GM18858 (cell line): ENCODE results near the gene GABBR2.

Source experiments
- ATAC-seq: cut with Tn5 transposase; IDR thresholded peaks from one replicate; pipeline ENCODE4 v1.9.1; 2021; ENCODE audit not compliant: unreplicated experiment

The GABBR2 gene

GRCh38 chr9:98413084-98413483, 295.7 kb downstream of the GABBR2 start:
- ATAC-seq, result no peak

GRCh38 chr9:98412101-98412842, 296.5 kb downstream of the GABBR2 start:
- ATAC-seq, result no peak

GRCh38 chr9:98410185-98410697, 298.5 kb downstream of the GABBR2 start:
- ATAC-seq, result no peak

DNA sequence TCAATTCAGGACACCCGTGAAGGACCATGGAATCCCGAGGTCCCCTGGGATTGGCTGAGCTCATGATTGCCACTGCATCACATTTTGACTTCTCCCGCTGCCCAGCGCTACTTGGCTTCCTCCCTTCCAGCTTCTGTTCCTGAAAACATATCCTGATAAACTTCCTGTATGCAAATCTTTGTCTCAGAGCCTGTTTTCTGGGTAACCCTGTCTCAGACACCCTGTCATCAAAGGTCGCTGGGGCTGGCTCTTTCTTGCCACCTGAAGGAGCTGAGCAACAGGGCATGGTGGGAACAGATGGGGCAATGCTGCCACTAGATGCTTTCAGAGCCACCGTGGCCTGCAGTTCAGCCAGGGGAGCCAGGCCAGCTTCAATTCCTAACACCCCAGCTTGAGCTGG, 299.0 kb downstream of the GABBR2 start:
- no peak for ATAC-seq

GRCh38 chr9:98406469-98406868, 302.3 kb downstream of the GABBR2 start:
- no peak for ATAC-seq

DNA sequence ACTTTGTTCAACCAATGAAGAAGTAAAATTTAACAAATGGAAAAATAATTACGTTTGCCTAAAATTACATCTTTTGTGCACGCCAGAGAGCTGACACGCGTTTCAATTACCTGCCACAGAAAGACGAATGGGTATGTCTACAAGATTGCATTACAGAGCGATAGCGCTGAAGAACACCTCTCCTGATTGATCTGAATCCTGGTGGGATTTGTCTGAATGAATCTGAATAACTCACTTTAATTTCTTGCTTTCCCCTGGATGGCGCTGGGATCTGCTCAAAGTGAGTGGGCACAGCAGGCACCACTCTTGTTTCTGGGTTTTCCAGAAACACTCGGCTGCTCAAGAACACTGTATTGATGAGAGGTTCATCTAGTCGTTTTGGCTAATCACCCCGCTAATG, 304.5 kb downstream of the GABBR2 start:
- no peak for ATAC-seq

DNA sequence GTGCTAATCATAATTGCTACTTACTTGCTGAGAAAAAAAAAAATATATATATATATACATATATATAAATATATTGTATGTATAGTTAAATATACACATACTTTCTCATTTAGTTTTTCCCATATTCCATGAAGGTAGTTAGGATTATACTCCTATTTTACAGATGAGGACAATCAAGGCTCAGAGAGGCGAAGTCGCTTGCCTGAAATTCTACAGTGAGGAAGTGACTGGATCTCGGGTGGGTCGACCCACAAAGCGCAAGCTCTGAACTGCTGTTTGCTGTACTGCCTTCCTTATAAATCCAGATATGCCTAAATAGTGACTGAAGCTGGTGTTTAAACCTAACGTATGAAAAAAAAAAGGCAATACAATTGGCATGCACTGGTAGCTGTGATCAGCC, 305.0 kb downstream of the GABBR2 start:
- no peak for ATAC-seq

GRCh38 chr9:98402019-98402840, 306.5 kb downstream of the GABBR2 start:
- ATAC-seq, result no peak

DNA sequence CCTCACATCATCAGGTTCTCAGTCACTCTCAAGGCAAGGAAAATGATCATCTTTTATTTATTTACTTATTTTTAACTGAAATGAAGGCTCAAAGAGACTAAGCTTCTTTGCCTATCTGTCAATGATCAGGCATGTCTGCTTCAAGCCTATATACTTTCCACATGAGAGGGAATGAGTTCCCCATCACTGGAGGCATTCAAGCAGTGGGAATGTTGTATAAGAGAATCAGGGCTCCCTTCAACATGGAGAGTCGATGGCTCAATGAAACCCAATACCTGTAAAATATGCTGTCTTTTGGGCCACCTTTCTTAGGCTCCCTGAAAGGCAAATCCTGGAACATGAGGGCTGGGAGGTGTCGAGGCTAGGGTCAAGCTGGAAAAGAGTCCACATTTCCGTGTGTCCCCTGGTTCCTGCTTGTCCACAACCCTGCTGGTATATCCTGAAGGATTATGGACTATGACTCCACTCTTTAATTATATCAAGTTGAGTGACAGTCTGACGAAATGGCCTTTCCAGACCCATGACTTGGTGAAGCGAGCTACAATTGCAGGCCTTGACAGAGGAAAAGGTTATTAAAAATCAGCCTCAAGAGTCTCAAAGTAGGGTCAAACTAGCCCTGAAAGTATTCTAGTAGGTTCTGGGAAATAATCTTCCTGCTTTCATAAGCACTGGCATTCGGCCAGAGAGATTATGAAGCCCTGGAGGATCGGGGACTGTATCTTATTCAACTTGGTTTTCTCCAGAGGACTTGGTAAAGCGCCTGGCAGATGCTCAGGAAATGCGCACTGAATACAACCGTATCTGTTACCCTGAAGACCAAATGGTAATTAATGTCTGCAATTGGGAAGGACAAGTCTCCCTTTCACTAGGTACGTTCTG, 307.4 kb downstream of the GABBR2 start:
- no peak for ATAC-seq

DNA sequence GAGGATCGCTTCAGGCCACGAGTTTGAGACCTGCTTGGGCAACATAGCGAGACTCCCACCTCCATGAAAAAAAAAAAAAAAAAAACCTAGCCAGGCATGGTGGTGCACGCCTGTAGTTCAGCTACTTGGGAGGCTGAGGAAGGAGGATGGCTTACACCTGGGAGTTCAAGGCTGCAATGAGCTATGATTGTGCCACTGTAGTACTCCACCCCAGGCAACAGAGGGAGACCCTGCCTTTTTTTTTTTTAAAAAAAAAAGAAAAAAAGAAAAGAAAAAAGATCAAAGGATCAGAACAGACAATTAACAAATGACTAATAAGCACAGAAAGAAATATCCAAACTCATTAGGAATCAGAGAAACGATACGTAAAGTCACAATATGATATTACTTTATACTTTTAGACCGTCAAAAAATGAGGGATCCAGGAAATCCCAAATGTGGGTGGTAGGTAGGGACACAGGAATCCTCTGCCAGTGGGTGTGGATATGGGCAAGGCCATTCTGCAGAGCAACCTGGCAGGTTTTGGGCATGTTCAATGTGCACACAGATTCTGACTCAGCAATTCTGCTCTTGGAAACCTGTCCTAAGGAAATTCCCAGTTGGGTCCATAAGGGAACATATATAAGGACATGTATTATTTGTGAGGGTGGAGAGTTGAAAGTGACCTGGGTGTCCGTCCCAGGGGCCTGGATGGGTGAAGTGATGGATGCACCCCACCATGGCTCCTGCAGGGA, 308.6 kb downstream of the GABBR2 start:
- no peak for ATAC-seq

DNA sequence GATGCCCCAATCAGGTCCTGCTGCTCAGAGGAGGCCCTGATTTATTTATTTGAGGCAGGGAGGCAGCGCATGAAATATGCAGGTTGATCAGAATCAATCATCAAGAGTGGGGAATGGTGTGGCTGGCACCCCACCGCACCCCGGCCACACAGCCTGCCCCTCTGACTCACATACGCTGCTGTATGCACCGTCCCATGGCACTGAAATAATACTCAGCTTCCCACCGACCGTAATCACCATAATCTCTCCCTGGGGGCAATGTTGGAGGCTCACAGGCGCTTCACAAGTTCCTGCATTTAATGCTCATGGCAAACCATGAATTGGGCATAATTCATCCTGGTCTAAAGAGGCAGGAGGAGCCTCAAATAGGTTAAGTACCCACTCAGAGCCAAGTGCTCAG, 312.1 kb downstream of the GABBR2 start:
- ATAC-seq, result no peak

DNA sequence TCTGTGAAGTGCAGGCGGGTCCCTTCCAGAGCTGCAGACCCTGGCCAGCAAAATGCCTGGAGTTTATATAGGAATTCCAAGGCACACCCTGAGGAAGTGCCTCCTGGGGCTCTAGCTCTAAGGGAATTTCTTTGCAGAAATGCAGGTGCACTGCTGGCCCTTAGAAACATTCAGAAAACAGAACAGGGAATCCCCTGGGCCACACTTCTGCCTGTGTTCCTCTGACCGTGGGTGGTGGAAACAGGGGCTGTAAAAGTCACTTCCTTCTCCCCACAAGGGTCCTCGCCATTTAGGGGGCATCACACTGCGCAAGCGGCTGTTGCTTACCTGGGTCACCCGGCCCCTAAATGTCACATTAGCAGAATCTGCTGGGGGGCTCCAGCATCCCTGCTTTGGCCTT, 312.5 kb downstream of the GABBR2 start:
- ATAC-seq, result no peak

DNA sequence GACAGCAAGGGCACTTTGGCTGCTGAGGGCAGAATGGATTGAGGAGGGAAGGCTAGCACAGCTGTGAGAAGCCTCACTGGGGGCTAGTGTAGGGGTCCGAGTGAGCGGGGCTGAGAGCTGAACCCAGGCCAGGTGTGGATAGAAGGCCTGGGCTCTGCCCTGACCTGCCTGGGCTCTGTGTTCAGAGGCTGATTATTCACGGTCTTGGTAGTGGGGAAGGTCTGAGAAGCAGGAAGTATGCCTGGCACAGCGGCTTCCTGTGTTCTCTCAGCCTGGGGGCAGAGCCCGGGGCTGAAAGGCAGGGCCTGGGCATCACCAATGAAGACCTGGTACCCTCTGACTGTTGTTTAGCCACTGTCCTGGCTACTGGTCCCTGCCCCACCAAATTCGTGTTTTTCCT, 316.9 kb downstream of the GABBR2 start:
- ATAC-seq, result no peak

- no peak for ATAC-seq
Observed at GRCh38 chr9:98391406-98391805, 317.3 kb downstream of the GABBR2 start.

- ATAC-seq, result no peak
Observed at GRCh38 chr9:98385751-98386150, 323.0 kb downstream of the GABBR2 start.

DNA sequence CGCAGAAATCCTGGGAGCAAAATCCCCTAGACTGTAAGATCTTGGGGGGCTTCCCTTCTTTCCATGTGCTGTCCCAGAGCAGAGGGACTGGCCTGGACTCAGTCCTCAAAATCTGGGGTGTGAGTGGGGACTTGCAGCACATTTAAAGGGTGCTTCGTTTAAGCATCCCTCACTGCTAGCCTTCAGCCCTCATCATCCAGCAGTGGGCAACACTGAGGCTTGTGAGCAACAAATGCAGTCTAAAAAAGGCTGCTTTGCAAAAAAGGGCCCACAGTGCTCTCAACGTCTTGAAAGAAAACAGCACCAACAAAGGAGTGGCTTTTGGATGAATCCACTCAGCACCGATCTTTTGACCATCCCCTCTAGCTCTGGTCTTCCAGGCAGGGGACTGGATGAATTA, 325.0 kb downstream of the GABBR2 start:
- no peak for ATAC-seq

DNA sequence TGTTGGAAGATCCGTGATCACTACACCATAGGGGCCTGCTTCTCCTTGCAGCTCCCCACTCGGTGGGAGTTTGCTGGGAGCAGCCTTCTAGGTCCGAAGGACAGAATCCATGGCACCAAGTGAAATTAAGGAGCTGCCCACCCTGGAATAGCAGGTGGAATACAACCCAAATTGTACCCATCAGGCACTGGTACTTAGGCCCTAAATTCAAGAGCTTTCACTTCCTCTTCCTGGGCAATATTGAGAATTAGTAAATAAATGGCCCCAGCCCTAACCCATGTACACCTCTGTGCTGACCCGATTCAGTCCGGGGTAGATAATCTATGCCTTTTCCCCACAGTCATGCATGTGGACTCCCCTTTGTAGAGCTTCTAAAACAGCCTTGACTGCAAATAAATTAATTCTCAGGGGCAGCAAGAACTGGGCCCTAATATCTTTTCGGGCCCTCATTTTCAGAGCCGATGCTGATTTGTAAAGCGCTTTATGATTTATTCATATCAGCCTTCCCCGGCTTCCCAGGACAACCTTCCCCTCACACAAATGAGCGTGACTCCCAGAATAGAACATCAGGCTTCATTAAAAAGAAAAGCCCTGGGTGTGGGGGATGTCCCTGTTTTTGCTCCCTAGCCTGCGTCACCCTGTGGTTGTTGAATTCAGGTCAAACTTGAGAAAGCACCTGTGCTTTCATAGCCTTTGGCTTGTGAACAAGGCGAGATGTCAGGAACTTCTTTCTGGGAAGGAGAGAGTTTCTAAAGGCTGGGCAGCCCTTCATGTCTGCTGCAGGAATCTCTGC, 327.2 kb downstream of the GABBR2 start:
- peak; percentile 66 for ATAC-seq

DNA sequence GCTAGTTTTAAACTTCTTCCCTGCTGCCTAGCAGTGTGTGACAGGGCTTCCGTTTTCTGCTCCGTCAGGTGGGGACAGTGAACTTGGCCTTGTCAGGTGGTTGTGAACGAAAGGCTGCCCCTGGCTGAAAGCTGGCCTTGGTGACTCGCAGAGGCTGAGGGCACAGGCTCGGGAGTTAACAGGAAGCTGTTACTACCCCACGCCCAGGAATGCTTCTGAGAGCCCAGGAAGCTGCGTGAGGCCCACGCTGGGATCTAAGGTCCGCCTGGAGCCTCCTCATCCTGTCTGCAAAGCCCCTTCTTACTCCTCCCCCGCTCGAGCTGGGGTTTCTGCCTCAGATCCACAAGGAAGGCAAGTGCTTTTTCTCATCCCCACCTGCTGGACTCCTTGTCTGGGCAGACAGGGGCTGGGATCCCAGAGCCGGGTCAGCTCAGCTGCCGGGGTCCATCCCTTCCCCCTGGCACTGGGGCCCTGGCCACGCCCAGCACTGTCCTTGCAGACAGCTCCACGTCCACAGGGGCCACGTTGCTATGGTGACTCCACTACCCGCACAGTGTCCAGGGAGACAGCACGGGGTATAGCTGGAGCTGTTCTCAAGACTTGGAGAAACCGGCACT, 328.6 kb downstream of the GABBR2 start:
- no peak for ATAC-seq

GRCh38 chr9:98379572-98379971, 329.2 kb downstream of the GABBR2 start:
- ATAC-seq, result no peak
